ENCODE data around the gene FUS.

Gene FUS

GRCh38 chr16:31206776-31207175 lies 26.8 kb downstream of the FUS start:
- TF ChIP-seq, protein P1, sequence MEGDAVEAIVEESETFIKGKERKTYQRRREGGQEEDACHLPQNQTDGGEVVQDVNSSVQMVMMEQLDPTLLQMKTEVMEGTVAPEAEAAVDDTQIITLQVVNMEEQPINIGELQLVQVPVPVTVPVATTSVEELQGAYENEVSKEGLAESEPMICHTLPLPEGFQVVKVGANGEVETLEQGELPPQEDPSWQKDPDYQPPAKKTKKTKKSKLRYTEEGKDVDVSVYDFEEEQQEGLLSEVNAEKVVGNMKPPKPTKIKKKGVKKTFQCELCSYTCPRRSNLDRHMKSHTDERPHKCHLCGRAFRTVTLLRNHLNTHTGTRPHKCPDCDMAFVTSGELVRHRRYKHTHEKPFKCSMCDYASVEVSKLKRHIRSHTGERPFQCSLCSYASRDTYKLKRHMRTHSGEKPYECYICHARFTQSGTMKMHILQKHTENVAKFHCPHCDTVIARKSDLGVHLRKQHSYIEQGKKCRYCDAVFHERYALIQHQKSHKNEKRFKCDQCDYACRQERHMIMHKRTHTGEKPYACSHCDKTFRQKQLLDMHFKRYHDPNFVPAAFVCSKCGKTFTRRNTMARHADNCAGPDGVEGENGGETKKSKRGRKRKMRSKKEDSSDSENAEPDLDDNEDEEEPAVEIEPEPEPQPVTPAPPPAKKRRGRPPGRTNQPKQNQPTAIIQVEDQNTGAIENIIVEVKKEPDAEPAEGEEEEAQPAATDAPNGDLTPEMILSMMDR (IDR thresholded peaks at IDR 0.05; ENCODE audit: low read depth, low read length) = no peak
- H3K4me3 ChIP-seq (ENCODE audit: low read depth, low read length) = no peak overlapping the region
- in situ Hi-C loops (cut with HindIII; ENCODE audit: low sequenced_read_pairs) = no loop called here
- no peak for DNase-seq (ENCODE audit: low read depth, low spot score)

DNA sequence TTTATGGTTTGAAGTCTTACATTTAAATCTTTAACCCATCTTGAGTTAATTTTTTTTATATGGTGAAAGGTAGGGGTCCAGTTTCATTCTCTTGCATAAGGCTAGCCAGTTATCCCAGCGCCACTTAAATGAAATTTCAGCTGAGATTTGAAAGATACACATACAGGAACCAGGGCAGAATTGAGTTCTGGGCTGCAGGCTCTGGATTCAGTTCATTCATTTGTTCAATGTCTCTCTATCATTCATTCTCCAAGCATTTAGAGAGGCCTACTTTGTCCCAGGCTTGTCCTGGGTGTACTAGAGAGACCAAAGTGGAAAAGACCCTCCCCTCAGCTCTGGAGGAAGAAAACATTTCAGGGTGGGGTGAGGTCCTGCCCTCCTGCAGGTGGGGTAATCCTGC lies 33.4 kb downstream of the FUS start:
- in situ Hi-C loops (cut with HindIII; ENCODE audit: low sequenced_read_pairs) = no loop called here
- TF ChIP-seq, protein P1 (IDR thresholded peaks at IDR 0.05; ENCODE audit: low read depth, low read length) = no peak
- no peak overlapping the region for H3K4me3 ChIP-seq (ENCODE audit: low read depth, low read length)
- no peak for DNase-seq (ENCODE audit: low read depth, low spot score)

DNA sequence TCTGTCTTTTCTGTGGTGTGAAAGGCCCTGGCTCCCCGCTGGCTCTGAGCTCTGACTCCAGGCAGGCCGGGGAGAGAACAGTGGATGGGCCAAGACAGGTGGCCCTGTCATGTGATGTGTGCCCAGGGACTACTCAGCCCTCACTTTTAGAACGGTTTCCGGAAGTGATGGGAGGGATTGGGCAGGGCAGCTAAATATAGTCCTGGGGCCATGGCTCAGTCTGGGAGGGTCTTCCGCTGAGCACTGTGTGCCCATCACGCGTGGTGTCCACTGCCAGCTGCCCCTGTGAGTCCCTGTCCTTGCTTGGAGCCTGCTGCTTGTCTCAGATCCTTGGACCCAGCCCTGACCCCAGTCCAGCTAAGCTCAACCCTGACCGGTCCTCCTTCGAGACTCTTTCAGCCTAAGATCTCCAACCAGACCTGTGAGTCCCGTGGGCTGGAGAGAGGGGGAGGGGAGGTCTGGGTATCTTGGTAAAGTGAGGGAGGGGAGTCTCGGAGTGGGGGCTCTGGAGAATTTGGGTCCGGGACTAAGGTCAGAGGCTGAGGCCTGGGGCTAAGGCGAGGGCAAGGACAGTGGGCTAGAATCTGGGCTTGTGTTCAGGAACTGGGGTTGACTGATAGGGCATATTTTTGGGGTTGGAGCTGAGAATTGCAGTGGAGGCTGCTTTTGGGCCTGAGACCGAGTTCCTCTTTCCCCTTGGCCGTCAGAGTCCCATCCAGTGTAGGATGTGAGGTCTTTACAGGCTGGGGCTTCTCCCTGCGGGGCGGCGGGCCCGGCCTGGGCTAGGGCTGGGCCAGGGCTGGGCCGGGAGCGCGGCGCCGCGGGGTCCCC lies 34.2 kb downstream of the FUS start, which contains the start of gene TRIM72:
Gene TRIM72, plus strand, starts transcription at position 243 of the 831 bp plus-strand sequence. CDS start 620 bp downstream, outside the sequence.
- no peak for DNase-seq (ENCODE audit: low read depth, low spot score)
- peak within 1 kb of the TSS; percentile 28 for H3K4me3 ChIP-seq (ENCODE audit: low read depth, low read length)
- TF ChIP-seq, protein P1 (IDR thresholded peaks at IDR 0.05; ENCODE audit: low read depth, low read length) = no peak
- in situ Hi-C loops (cut with HindIII; ENCODE audit: low sequenced_read_pairs) = no loop called here

GRCh38 chr16:31214708-31215286 lies 34.9 kb downstream of the FUS start:
- DNase-seq (ENCODE audit: low read depth, low spot score) = no peak
- in situ Hi-C loops (cut with HindIII; ENCODE audit: low sequenced_read_pairs) = no loop called here
- peak overlapping the region; percentile 28 for H3K4me3 ChIP-seq (ENCODE audit: low read depth, low read length)
- TF ChIP-seq, protein P1 (IDR thresholded peaks at IDR 0.05; ENCODE audit: low read depth, low read length) = no peak

DNA sequence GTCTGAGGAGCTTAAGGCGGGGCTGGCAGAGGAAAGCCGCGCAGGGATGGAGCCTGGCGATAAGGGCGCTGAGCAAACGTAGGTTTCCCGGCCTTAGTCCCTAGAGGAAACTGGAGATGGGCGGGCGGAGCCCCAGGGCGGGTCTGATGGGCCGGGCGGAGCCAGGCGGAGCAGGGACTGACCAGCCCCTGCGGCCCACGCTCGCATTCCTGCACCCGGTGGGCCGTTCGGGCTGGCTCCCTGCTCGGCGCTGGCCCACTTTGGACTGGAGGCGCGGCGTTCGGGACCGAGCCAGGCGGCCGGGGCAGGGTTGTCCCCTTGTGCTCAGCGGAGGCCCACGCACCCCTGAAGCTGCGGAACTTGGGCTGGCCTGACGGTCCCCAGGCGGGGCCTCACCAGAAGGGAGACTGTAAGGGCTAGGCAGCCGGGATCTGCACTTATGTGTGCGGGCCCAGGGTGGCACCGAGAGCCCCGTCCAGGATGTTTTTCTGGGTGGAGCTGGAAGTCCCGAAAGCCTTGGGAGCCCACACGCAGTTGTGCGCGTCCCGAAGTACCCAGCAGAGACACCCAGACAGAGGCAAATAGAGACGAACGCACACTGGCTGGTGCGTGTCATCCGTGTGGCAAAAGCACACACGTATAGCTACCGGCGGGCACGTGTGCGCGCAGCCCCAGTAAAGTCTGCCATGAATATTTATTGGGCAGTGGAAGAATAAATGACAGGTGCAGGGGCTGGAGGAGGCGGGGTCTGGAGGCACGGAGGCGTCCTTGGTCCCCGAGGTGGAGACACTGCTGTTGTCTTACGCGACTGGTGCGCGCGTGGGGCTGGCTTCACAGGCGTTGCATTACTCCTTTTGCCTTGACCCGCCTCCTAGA lies 35.6 kb downstream of the FUS start:
- DNase-seq (ENCODE audit: low read depth, low spot score) = peak; percentile 18
- H3K4me3 ChIP-seq (ENCODE audit: low read depth, low read length) = peak overlapping the region; percentile 28

More for the DNA sequence above, 35.6 kb downstream of the FUS start:
- in situ Hi-C loops (cut with HindIII; ENCODE audit: low sequenced_read_pairs) = no loop called here
- TF ChIP-seq, protein P1 (IDR thresholded peaks at IDR 0.05; ENCODE audit: low read depth, low read length) = no peak
